Loucy (cell line): ENCODE measurements around the gene HS6ST3.

Experiments used
- H2AFZ ChIP-seq: fragments of 200-600 bp; sonication (generic); 2 replicates; pipeline ENCODE4 v1.6.0; 2016; ENCODE audit warnings: antibody characterized with exemption, mild to moderate bottlenecking, low read length, moderate library complexity
- H3F3A ChIP-seq: fragments of 200-600 bp; 2 replicates; pipeline ENCODE4 v1.6.0; 2016; ENCODE audit warnings: antibody characterized with exemption, low read depth, mild to moderate bottlenecking
- H3K27me3 ChIP-seq: fragments of 200-600 bp; sonication (generic); 2 replicates; pipeline ENCODE4 v1.6.1; 2014; ENCODE audit warnings: low read length, mild to moderate bottlenecking; ENCODE audit not compliant: insufficient read depth, poor library complexity, severe bottlenecking
- H3K36me3 ChIP-seq: fragments of 200-600 bp; sonication (generic); 2 replicates; pipeline ENCODE4 v1.6.1; 2016; ENCODE audit warnings: low read length; ENCODE audit not compliant: insufficient read depth
- H3K4me1 ChIP-seq: fragments of 200-600 bp; sonication (generic); 2 replicates; pipeline ENCODE4 v1.5.1; 2014; ENCODE audit warnings: low read length, mild to moderate bottlenecking; ENCODE audit not compliant: insufficient read depth, poor library complexity, severe bottlenecking
- H3K4me2 ChIP-seq: fragments of 200-600 bp; sonication (generic); 2 replicates; pipeline ENCODE4 v1.6.0; 2014; ENCODE audit warnings: antibody characterized with exemption, low read length, low read depth, mild to moderate bottlenecking; ENCODE audit not compliant: poor library complexity, severe bottlenecking
- H3K4me3 ChIP-seq: fragments of 200-600 bp; sonication (generic); 2 replicates; pipeline ENCODE4 v1.5.1; 2014; ENCODE audit warnings: low read length, mild to moderate bottlenecking, mixed read lengths; ENCODE audit not compliant: poor library complexity, severe bottlenecking
- H3K79me2 ChIP-seq: fragments of 200-600 bp; sonication (generic); 2 replicates; pipeline ENCODE4 v1.6.1; 2014; ENCODE audit warnings: low read length; ENCODE audit not compliant: insufficient read depth
- H3K9ac ChIP-seq: fragments of 200-600 bp; sonication (generic); 2 replicates; pipeline ENCODE4 v1.6.0; 2014; ENCODE audit warnings: mild to moderate bottlenecking, low read depth, low read length, moderate library complexity; ENCODE audit not compliant: poor library complexity, severe bottlenecking
- H3K9me2 ChIP-seq: fragments of 200-600 bp; sonication (generic); replicated peaks from 2 replicates; pipeline ENCODE4 v1.6.1; 2016; ENCODE audit warnings: low read depth, low read length, mixed read lengths
- H3K9me3 ChIP-seq: fragments of 200-600 bp; sonication (generic); 2 replicates; pipeline ENCODE4 v1.6.1; 2014; ENCODE audit warnings: mild to moderate bottlenecking, antibody characterized with exemption, low read length, low read depth; ENCODE audit not compliant: insufficient read depth
- H4K20me1 ChIP-seq: fragments of 200-600 bp; sonication (generic); 2 replicates; pipeline ENCODE4 v1.6.0; 2014; ENCODE audit warnings: antibody characterized with exemption, low read length, mild to moderate bottlenecking; ENCODE audit not compliant: insufficient read depth, poor library complexity, severe bottlenecking
- CTCF ChIP-seq: fragments of 200-600 bp; sonication (generic); conservative IDR thresholded peaks from 2 replicates; pipeline ENCODE4 v1.5.1; 2014; ENCODE audit warnings: mild to moderate bottlenecking, antibody characterized with exemption, low read length
- EZH2phosphoT487 ChIP-seq: fragments of 200-600 bp; IDR thresholded peaks from 2 replicates; pipeline ENCODE4 v1.6.1; 2018; ENCODE audit warnings: antibody characterized with exemption, mild to moderate bottlenecking, moderate library complexity, borderline replicate concordance

Gene HS6ST3

GRCh38 chr13:96871469-96871868 is 781.6 kb downstream of the HS6ST3 start:
- H3K79me2 ChIP-seq, result no peaks in the 10 kb centered on the region
- no peak overlapping the region for H3K4me2 ChIP-seq
- no peaks in the 10 kb centered on the region for H4K20me1 ChIP-seq
- H3K9ac ChIP-seq, result no peak overlapping the region
- no peaks in the 10 kb centered on the region for H3K27me3 ChIP-seq
- no peaks in the 10 kb centered on the region for H3K4me1 ChIP-seq
- TF ChIP-seq CTCF, result no peak
- TF ChIP-seq EZH2phosphoT487, result no peak
- H3K4me3 ChIP-seq, result no peak overlapping the region
- no peaks in the 10 kb centered on the region for H3F3A ChIP-seq
- no peaks in the 10 kb centered on the region for H3K9me3 ChIP-seq
- no peak overlapping the region for H2AFZ ChIP-seq
- no peaks in the 10 kb centered on the region for H3K36me3 ChIP-seq
- no peaks in the 10 kb centered on the region for H3K9me2 ChIP-seq

GRCh38 chr13:96880419-96880818 is 790.5 kb downstream of the HS6ST3 start:
- H3K4me3 ChIP-seq, result no peak overlapping the region
- H3K9me2 ChIP-seq, result no peaks in the 10 kb centered on the region
- no peaks in the 10 kb centered on the region for H3K36me3 ChIP-seq
- H3F3A ChIP-seq, result no peaks in the 10 kb centered on the region
- H3K27me3 ChIP-seq, result no peaks in the 10 kb centered on the region
- no peaks in the 10 kb centered on the region for H3K4me1 ChIP-seq
- H3K9ac ChIP-seq, result no peak overlapping the region
- H3K9me3 ChIP-seq, result no peaks in the 10 kb centered on the region
- no peak overlapping the region for H2AFZ ChIP-seq
- H3K4me2 ChIP-seq, result no peak overlapping the region
- no peaks in the 10 kb centered on the region for H4K20me1 ChIP-seq
- no peaks in the 10 kb centered on the region for H3K79me2 ChIP-seq
- no peak for TF ChIP-seq EZH2phosphoT487
- TF ChIP-seq CTCF, result no peak
